ENCODE results near the gene MCOLN1.

GRCh38 chr19:7578127-7578526 is 55.7 kb downstream of the MCOLN1 start:
- TF ChIP-seq CTCF (conservative IDR thresholded peaks at IDR 0.05; ENCODE audit: low read depth, low read length) (no peak), EZH2 (IDR thresholded peaks at IDR 0.05; ENCODE audit: borderline replicate concordance, low read depth, low read length, poor library complexity, severe bottlenecking) (no peak)

All from A673 (cell line).